HepG2 (cell line): ENCODE measurements around the gene MSANTD2. TPM values are rescaled to one million over a fixed set of nuclear protein-coding genes. Genes with fewer than 3 reads are reported as not detected.
A peak's percentile ranks its signal among the peaks of the same experiment; 100 is the strongest.

Experiments
- ATAC-seq: fragments of 200-7000 bp; cut with Tn5 transposase; 3 replicates; pipeline ENCODE4 v1.9.1; 2020; ENCODE audit warnings: mild to moderate bottlenecking, moderate library complexity
- BruUV-seq: library from RNA; stranded (reverse); fragments of 400-500 nt; replicated peaks from 2 replicates; lab custom pipeline; 2021; lab: Mats Ljungman, UMichigan
- CTCF ChIA-PET: fragments of 300-600 bp; formaldehyde crosslinking; extraction: SDS; loops from one replicate; lab custom pipeline; 2021; ENCODE audit warnings: low total read pairs, inconsistent platforms, low intra/inter-chr PET ratio; lab: Yijun Ruan, JAX
- POLR2A ChIA-PET: fragments of 350-600 bp; sonication (Branson Sonifier 250); formaldehyde crosslinking; loops from one replicate; lab custom pipeline; 2020; ENCODE audit warnings: antibody characterized with exemption, inconsistent platforms; lab: Yijun Ruan, JAX
- DNase-seq: peaks from one replicate; pipeline ENCODE4 v3.0.0-alpha.2; 2015; ENCODE audit warnings: low spot score
- FAIRE-seq: peaks from 3 replicates; lab custom pipeline; 2011; peaks lifted over from hg19 to GRCh38; lab: Jason Lieb, UNC
- H2AFZ ChIP-seq: one replicate; pipeline ENCODE4 v1.6.1; 2011; ENCODE audit warnings: low read length, inconsistent platforms
- H3K27ac ChIP-seq: fragments of 300-600 bp; 3 replicates; pipeline ENCODE4 v1.8.0; 2011; ENCODE audit warnings: mixed run types, mild to moderate bottlenecking, mixed read lengths, low read length, inconsistent platforms; ENCODE audit not compliant: insufficient read depth; ENCODE audit errors: extremely low read length
- H3K27me3 ChIP-seq, 2 experiments: fragments of 200-600 bp in 1 of 2; 2 replicates in 1 of 2; 3 replicates in 1 of 2; pipeline versions ENCODE4 v1.6.0 to v1.8.0; 2011; ENCODE audit warnings: low read length in 2 of 2, mild to moderate bottlenecking in 2 of 2, moderate library complexity in 2 of 2, inconsistent platforms in 1 of 2; ENCODE audit not compliant: insufficient read depth in 2 of 2, control insufficient read depth in 1 of 2
- H3K36me3 ChIP-seq, 2 experiments: fragments of 200-600 bp in 1 of 2; replicated peaks in 1 of 2; 2 replicates in 1 of 2; 3 replicates in 1 of 2; pipeline versions ENCODE4 v1.5.1 to v1.8.0; 2011; ENCODE audit warnings: low read length in 2 of 2, inconsistent platforms in 1 of 2; ENCODE audit not compliant: insufficient read depth in 2 of 2, control insufficient read depth in 1 of 2
- H3K4me1 ChIP-seq: 2 replicates; pipeline ENCODE4 v1.5.1; 2012; ENCODE audit warnings: low read length, inconsistent platforms; ENCODE audit not compliant: insufficient read depth
- H3K4me2 ChIP-seq: 2 replicates; pipeline ENCODE4 v1.6.0; 2011; ENCODE audit warnings: low read depth, low read length, inconsistent platforms
- H3K4me3 ChIP-seq, 3 experiments: fragments of 200-600 bp in 1 of 3; sonication (generic), shearing (Covaris generic) in 1 of 3; replicated peaks in 1 of 3; 2 replicates each; pipeline ENCODE4 v1.5.1; 2011 to 2016; ENCODE audit warnings: low read length in 3 of 3, inconsistent platforms in 2 of 3, low read depth in 2 of 3, mild to moderate bottlenecking in 2 of 3, control low read depth in 1 of 3, mixed read lengths in 1 of 3; ENCODE audit not compliant: insufficient read depth in 1 of 3
- H3K79me2 ChIP-seq: one replicate; pipeline ENCODE4 v1.6.1; 2011; ENCODE audit warnings: low read length, inconsistent platforms; ENCODE audit not compliant: insufficient read depth
- H3K9ac ChIP-seq: 2 replicates; pipeline ENCODE4 v1.6.0; 2011; ENCODE audit warnings: mild to moderate bottlenecking, low read depth, low read length, inconsistent platforms; ENCODE audit not compliant: insufficient read depth
- H3K9me3 ChIP-seq: 2 replicates; pipeline ENCODE4 v1.5.1; 2012; ENCODE audit warnings: mild to moderate bottlenecking, low read length
- H4K20me1 ChIP-seq: 2 replicates; pipeline ENCODE4 v1.6.0; 2011; ENCODE audit warnings: inconsistent platforms, mild to moderate bottlenecking, low read length, moderate library complexity; ENCODE audit not compliant: insufficient read depth
- BCLAF1 ChIP-seq: fragments of 450-650 bp; IDR thresholded peaks from 2 replicates; pipeline ENCODE4 v1.6.1; 2017; ENCODE audit warnings: mild to moderate bottlenecking
- E2F2 ChIP-seq: sonication (generic); formaldehyde crosslinking; IDR thresholded peaks from 2 replicates; pipeline ENCODE4 v1.4.0; 2020; ENCODE audit warnings: missing genetic modification reagents, borderline replicate concordance
- FOSL2 ChIP-seq: sonication (generic); formaldehyde crosslinking; IDR thresholded peaks from 2 replicates; pipeline ENCODE4 v1.4.0; 2020; ENCODE audit warnings: missing genetic modification reagents
- RORA ChIP-seq: sonication (generic); formaldehyde crosslinking; IDR thresholded peaks from 2 replicates; pipeline ENCODE4 v1.5.0; 2020; ENCODE audit warnings: mild to moderate bottlenecking, missing genetic modification reagents, moderate library complexity
- RXRA ChIP-seq: sonication (generic); formaldehyde crosslinking; IDR thresholded peaks from 2 replicates; pipeline ENCODE4 v1.5.1; 2020; ENCODE audit warnings: missing genetic modification reagents
- SP1 ChIP-seq, 2 experiments: fragments of 450-650 bp in 1 of 2; sonication (generic) in 1 of 2; formaldehyde crosslinking in 1 of 2; IDR thresholded peaks; 2 replicates each; pipeline versions ENCODE4 v1.4.0 to v1.6.1; 2016 to 2020; ENCODE audit warnings: missing genetic modification reagents in 1 of 2
- ZKSCAN1 ChIP-seq: fragments of 150-350 bp; IDR thresholded peaks from 2 replicates; pipeline ENCODE4 v1.6.1; 2014; ENCODE audit warnings: low read length
- ZKSCAN8 ChIP-seq: IDR thresholded peaks from 2 replicates; pipeline ENCODE4 v1.6.1; 2016; ENCODE audit warnings: borderline replicate concordance, missing genetic modification reagents, missing compliant biosample characterization
- ZNF740 ChIP-seq: sonication (generic); formaldehyde crosslinking; IDR thresholded peaks from 2 replicates; pipeline ENCODE4 v1.4.0; 2020; ENCODE audit warnings: missing genetic modification reagents
- ZNF770 ChIP-seq: sonication (generic); formaldehyde crosslinking; IDR thresholded peaks from 2 replicates; pipeline ENCODE4 v1.5.0; 2020; ENCODE audit warnings: mild to moderate bottlenecking, missing genetic modification reagents
- WGBS: methylation state at CpG from one replicate; pipeline ENCODE4 v1.1.6; 2017; ENCODE audit warnings: low lambda C conversion rate; 5-methylcytosine and 5-hydroxymethylcytosine counted together
- in situ Hi-C: cut with HindIII; loops from 2 replicates; pipeline ENCODE4 v1.10.0; 2017; ENCODE audit warnings: low pct_unique_long_range_greater_than_20kb; ENCODE audit not compliant: extremely low pct_ligation_motif_present
- intact Hi-C: fragments of 100-400 bp; cut with micrococcal nuclease; formaldehyde crosslinking; loops from one replicate; pipeline ENCODE4 v1.10.0; 2022; ENCODE audit not compliant: unreplicated experiment
- polyA plus RNA-seq, 8 experiments: library from polyadenylated mRNA; depleted of rRNA in 3 of 8; stranded (reverse) in 7 of 8; unstranded in 1 of 8; fragments of >200 nt; fragmentation: Illumina TruSeq in 4 of 8; extraction: Trizol in 4 of 8; gene quantifications; 2 replicates each; pipeline versions ENCODE4 v1.2.1 to v1.2.3, GENCODE V29; 2011 to 2016; ENCODE audit warnings: low read depth in 4 of 8, missing spikeins in 1 of 8, mixed read lengths in 1 of 8; ENCODE audit not compliant: insufficient read depth in 1 of 8
- total RNA-seq, 5 experiments: library from RNA; depleted of rRNA; stranded (reverse); fragments of >200 nt; fragmentation: Illumina TruSeq; extraction: Trizol; gene quantifications; 2 replicates each; pipeline ENCODE4 v1.2.3, GENCODE V29; 2016; ENCODE audit warnings: low read depth in 1 of 5
- TF ChIP-seq, protein P1 (sequence below): sonication (generic); formaldehyde crosslinking; IDR thresholded peaks from 2 replicates; pipeline ENCODE4 v1.5.0; 2020; ENCODE audit warnings: mild to moderate bottlenecking, missing genetic modification reagents
- TF ChIP-seq, protein P2 (sequence below): sonication (generic); formaldehyde crosslinking; IDR thresholded peaks from 2 replicates; pipeline ENCODE4 v1.4.0; 2020; ENCODE audit warnings: mild to moderate bottlenecking, missing genetic modification reagents

The MSANTD2 gene
- total and polyA plus RNA-seq, 2 of the 13 experiments (the other 11 are each of a cell fraction or from before 2014, with no cell fraction given): 8.7 to 10.1 TPM

DNA sequence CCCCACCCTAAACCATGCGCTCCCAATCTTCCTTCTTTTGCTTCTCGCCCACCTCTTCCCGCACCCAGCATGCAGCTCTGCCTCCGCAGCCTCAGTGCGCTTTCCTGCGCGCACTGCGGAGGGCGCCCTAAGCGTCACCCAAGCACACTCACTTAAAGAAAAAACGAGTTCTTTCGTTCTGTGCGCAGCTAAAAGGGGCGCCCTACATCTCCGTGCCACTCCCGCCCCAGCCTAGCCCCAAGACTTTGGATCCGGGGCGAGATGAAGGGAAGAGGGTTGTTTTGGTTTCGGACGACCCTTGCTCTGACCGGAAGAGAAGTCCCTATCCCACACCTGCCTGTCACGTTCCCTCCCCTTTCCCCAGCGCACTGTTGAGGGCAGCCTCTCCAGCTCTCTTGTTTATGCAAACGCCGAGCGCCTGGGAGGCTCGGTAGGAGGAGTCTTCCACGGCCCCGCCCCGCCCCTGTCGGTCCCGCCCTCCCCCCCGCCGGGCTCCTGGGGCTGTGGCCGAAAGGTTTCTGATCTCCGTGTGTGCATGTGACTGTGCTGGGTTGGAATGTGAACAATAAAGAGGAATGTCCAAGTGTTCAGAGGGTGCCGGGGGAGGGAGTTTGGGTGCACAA lies 53.5 kb downstream of the MSANTD2 start:
- Histone ChIP-seq H3K79me2 (no peaks in the 10 kb centered on the region), H3K36me3 (no peaks in the 10 kb centered on the region), H3K4me2 (peak overlapping the region; percentile 100), H3K27me3 (peaks cover 0 to 71% of the 10 kb centered on the region in 2 experiments; a peak in 3 of 5 replicates), H3K4me3 (peak overlapping the region; percentile 70 to 86 (median 78)), H3K4me1 (peaks cover 45% of the 10 kb centered on the region), H3K9me3 (no peaks in the 10 kb centered on the region), H3K27ac (peak overlapping the region; percentile 51), H4K20me1 (no peaks in the 10 kb centered on the region), H3K9ac (peak overlapping the region; percentile 59), H2AFZ (peak overlapping the region; percentile 80)
- WGBS: under 1% methylated on average over 29 of the region's 37 CpGs
- intact Hi-C loops (loop anchor here (1.0 to 10.0 kb wide), 4 partner anchors 12 to 74 kb away; partner anchors contain the start of genes ESAM, SIAE and SPA17), in situ Hi-C loops (no loop called here)
- POLR2A ChIA-PET: interaction anchor here (0.7 to 4.7 kb wide), 16 partner anchors 8 to 1141 kb away, joined by 3 to 48 read pairs (median 5); partner anchors contain the start of genes ESAM, MSANTD2, SIAE and SPA17
- DNase-seq (peak; percentile 89), FAIRE-seq (no peak), ATAC-seq (peak; percentile 90)
- BruUV-seq: no TSS peak
- CTCF ChIA-PET: interaction anchor here (0.7 to 2.3 kb wide), 3 partner anchors 16 to 54 kb away, joined by 3 to 8 read pairs (median 3); partner anchors contain the start of gene MSANTD2
- no peak for TF ChIP-seq BCLAF1
- TF ChIP-seq RXRA: no peak
- TF ChIP-seq, protein P1, sequence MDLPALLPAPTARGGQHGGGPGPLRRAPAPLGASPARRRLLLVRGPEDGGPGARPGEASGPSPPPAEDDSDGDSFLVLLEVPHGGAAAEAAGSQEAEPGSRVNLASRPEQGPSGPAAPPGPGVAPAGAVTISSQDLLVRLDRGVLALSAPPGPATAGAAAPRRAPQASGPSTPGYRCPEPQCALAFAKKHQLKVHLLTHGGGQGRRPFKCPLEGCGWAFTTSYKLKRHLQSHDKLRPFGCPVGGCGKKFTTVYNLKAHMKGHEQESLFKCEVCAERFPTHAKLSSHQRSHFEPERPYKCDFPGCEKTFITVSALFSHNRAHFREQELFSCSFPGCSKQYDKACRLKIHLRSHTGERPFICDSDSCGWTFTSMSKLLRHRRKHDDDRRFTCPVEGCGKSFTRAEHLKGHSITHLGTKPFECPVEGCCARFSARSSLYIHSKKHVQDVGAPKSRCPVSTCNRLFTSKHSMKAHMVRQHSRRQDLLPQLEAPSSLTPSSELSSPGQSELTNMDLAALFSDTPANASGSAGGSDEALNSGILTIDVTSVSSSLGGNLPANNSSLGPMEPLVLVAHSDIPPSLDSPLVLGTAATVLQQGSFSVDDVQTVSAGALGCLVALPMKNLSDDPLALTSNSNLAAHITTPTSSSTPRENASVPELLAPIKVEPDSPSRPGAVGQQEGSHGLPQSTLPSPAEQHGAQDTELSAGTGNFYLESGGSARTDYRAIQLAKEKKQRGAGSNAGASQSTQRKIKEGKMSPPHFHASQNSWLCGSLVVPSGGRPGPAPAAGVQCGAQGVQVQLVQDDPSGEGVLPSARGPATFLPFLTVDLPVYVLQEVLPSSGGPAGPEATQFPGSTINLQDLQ: no peak
- no peak for TF ChIP-seq ZKSCAN8 (CRISPR knock-in tag)
- TF ChIP-seq, protein P2, sequence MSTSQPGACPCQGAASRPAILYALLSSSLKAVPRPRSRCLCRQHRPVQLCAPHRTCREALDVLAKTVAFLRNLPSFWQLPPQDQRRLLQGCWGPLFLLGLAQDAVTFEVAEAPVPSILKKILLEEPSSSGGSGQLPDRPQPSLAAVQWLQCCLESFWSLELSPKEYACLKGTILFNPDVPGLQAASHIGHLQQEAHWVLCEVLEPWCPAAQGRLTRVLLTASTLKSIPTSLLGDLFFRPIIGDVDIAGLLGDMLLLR (CRISPR knock-in tag): 0 out of 2 replicates have a peak, but pooled peaks have one; percentile 24
- TF ChIP-seq RORA (CRISPR knock-in tag): no peak
- no peak for TF ChIP-seq ZNF770 (CRISPR knock-in tag)
- TF ChIP-seq ZKSCAN1: no peak
- TF ChIP-seq FOSL2 (CRISPR knock-in tag): 0 out of 2 replicates have a peak, but pooled peaks have one; percentile 27
- TF ChIP-seq ZNF740 (CRISPR knock-in tag): 0 out of 2 replicates have a peak, but pooled peaks have one; percentile 35
- no peak for TF ChIP-seq SP1 (IDR thresholded peaks at IDR 0.05)
- peak; percentile 24; the same call in 1 of the 2 replicates for TF ChIP-seq SP1 (CRISPR knock-in tag; IDR thresholded peaks at IDR 0.05)
- TF ChIP-seq E2F2 (CRISPR knock-in tag): no peak
